Mesodermal cell (in vitro differentiated cells): ENCODE data around the gene MCC.

Experiments used
- H3K27ac ChIP-seq: 2 replicates; pipeline ENCODE4 v1.7.0; 2013; ENCODE audit warnings: mild to moderate bottlenecking, low read depth, low read length, moderate library complexity; ENCODE audit not compliant: severe bottlenecking
- H3K36me3 ChIP-seq: 2 replicates; pipeline ENCODE4 v1.7.1; 2013; ENCODE audit warnings: mild to moderate bottlenecking, low read length, moderate library complexity; ENCODE audit not compliant: control insufficient read depth, insufficient read depth
- H3K4me1 ChIP-seq: one replicate; pipeline ENCODE4 v1.7.1; 2013; ENCODE audit warnings: mild to moderate bottlenecking, low read length; ENCODE audit not compliant: insufficient read depth, control insufficient read depth, poor library complexity, severe bottlenecking
- H3K4me3 ChIP-seq: 2 replicates; pipeline ENCODE4 v1.7.0; 2013; ENCODE audit warnings: low read length, control low read depth, mild to moderate bottlenecking; ENCODE audit not compliant: insufficient read depth, poor library complexity, severe bottlenecking; ENCODE audit errors: extremely low read depth
- H3K9me3 ChIP-seq: 2 replicates; pipeline ENCODE4 v1.7.1; 2013; ENCODE audit warnings: mild to moderate bottlenecking, low read length, moderate library complexity; ENCODE audit not compliant: control insufficient read depth
- WGBS, 2 experiments: methylation state at CpG; one replicate each; pipeline ENCODE4 v1.1.5; 2013; ENCODE audit warnings: missing lambda C conversion rate in 2 of 2; ENCODE audit not compliant: insufficient coverage in 2 of 2; 5-methylcytosine and 5-hydroxymethylcytosine counted together

The MCC gene

GRCh38 chr5:113325054-113325453 is 163.2 kb downstream of the MCC start:
- no peaks in the 10 kb centered on the region for H3K9me3 ChIP-seq
- 95 to 100% methylated on average over 2 to 3 of the region's 4 CpGs for WGBS, 2 experiments
- H3K4me3 ChIP-seq = no peak overlapping the region
- H3K27ac ChIP-seq = no peak overlapping the region
- H3K36me3 ChIP-seq = no peaks in the 10 kb centered on the region
- H3K4me1 ChIP-seq = no peaks in the 10 kb centered on the region

DNA sequence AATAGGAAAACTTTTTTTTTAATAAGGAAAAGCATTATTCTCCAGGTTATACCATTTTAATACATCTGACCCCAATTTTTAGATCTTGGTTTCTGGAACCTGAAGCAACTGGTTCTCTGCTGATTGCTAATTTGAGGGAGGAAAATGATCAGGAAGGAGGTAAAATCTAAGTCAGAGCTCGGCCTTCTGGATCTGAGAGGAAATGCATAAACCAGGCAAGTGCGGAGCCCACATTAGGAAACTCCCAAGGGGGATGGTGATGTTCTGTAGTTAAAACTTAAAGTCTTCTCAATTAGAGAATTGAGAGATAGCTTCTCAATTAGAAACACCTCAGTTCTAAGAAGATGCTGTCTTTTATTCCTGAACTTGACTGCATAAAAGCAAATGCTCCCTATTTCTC is 167.0 kb downstream of the MCC start:
- Histone ChIP-seq H3K9me3 (no peaks in the 10 kb centered on the region), H3K4me1 (no peaks in the 10 kb centered on the region), H3K27ac (no peak overlapping the region), H3K36me3 (no peaks in the 10 kb centered on the region), H3K4me3 (no peak overlapping the region)
- 88 to 89% methylated on average over 1 to 2 of the region's 2 CpGs for WGBS, 2 experiments

- Histone ChIP-seq H3K27ac (no peak overlapping the region), H3K36me3 (no peaks in the 10 kb centered on the region), H3K9me3 (no peaks in the 10 kb centered on the region), H3K4me3 (no peak overlapping the region), H3K4me1 (no peaks in the 10 kb centered on the region)
These were observed 167.9 kb downstream of the MCC start for GRCh38 chr5:113320273-113320780.

DNA sequence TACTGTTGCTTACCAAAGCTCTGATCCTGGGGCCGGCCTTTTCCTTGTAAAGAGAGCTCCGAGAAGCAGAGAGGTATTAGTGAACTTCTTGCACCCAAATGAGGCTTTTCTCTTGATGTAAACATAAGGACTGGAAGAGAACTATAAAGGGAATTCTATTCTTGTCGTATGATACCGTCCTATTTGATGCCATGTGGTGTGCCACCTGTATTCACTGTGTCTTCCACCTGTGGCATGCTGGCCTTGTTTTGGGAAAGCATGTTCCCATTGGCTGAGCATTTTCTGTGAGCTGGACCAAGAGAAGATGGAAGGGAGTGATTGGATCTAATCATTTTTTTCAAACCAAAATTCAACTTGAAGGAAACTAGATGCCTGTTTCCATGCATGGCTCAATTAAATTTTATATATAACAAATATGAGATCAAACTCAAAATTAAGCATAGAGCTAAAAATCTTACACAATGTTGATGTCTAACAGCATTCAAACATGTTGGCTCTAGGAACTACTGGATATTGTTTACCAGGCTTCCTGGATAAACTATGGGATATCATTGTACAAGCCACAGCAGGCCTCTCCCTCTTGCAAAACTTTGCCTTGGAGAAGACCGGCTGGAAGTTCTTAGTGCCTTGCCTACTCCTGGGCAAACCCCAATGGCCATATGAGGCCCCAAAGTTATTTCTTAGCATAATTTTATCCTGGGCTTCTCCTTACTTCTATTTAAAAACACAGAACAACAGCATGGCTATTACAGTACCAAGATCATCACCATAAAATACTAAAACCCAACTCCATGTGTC is 168.8 kb downstream of the MCC start:
- Histone ChIP-seq H3K4me3 (no peak overlapping the region), H3K36me3 (no peaks in the 10 kb centered on the region), H3K9me3 (no peaks in the 10 kb centered on the region), H3K27ac (no peak overlapping the region), H3K4me1 (no peaks in the 10 kb centered on the region)
- WGBS, 2 experiments = 78 to 84% methylated on average over 5 of the region's 5 CpGs

- H3K4me3 ChIP-seq = no peak overlapping the region
- H3K27ac ChIP-seq = no peak overlapping the region
- H3K9me3 ChIP-seq = no peaks in the 10 kb centered on the region
- WGBS, 2 experiments = 75% methylated on average over 1 of the region's 2 CpGs; no CpG with 5 or more reads in 1 of the 2 experiments
- H3K36me3 ChIP-seq = no peaks in the 10 kb centered on the region
- peaks cover 5% of the 10 kb centered on the region for H3K4me1 ChIP-seq
These were observed 170.6 kb downstream of the MCC start for GRCh38 chr5:113317636-113318035.

GRCh38 chr5:113311301-113311700 is 177.0 kb downstream of the MCC start:
- Histone ChIP-seq H3K9me3 (peaks cover 5% of the 10 kb centered on the region), H3K4me3 (no peak overlapping the region), H3K27ac (no peak overlapping the region), H3K36me3 (no peaks in the 10 kb centered on the region), H3K4me1 (peaks cover 5% of the 10 kb centered on the region)
- 94% methylated on average over 3 to 4 of the region's 5 CpGs for WGBS, 2 experiments

DNA sequence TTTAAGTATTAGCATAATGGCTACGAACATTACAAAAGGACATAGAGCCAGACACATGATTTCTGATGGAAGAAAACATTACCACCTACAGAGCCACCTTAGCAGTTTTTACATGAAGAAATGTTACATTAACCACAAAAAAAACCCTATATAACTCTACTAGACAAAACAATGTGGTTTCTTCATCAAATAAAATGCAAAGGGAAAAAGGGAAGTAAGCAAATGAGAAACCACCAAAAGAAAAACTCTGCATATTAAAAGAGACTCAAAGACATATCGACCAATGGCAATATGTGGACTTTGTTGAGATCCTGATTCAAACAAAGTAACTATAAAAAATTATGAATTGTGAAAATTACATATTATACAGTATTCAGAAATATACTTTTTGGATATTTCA is 186.1 kb downstream of the MCC start:
- no peaks in the 10 kb centered on the region for H3K9me3 ChIP-seq
- no peak overlapping the region for H3K27ac ChIP-seq
- H3K4me3 ChIP-seq = no peak overlapping the region
- no CpG with 5 or more reads among the region's 2 CpGs for WGBS, 2 experiments
- no peaks in the 10 kb centered on the region for H3K4me1 ChIP-seq
- no peaks in the 10 kb centered on the region for H3K36me3 ChIP-seq

- no CpG with 5 or more reads among the region's 1 CpG for WGBS, 2 experiments
- H3K9me3 ChIP-seq = no peaks in the 10 kb centered on the region
These were observed 188.7 kb downstream of the MCC start for GRCh38 chr5:113299591-113299990.

DNA sequence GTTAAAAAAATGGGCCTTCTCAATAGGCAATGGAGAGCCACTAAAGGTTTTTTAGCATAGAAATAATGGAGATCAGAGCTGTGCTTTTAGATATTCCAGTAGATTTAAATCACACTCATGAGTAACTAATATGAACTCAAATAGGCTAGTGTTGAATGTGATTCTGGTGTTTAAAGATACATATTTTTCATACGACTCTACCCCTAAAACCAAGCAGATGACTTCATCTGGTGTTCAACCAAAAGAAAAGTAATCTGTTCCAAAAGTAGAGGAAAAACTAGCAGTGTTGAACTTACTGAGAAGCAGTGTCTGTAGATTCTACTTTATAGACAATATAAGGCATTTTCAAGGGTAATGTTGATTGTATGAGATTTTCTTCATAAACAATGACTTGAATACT is 191.6 kb downstream of the MCC start:
- WGBS, 2 experiments = no CpG with 5 or more reads among the region's 1 CpG

More at GRCh38 chr5:113299591-113299990, 188.7 kb downstream of the MCC start:
- H3K4me1 ChIP-seq = peaks cover 13% of the 10 kb centered on the region
- H3K4me3 ChIP-seq = no peak overlapping the region
- no peaks in the 10 kb centered on the region for H3K36me3 ChIP-seq
- H3K27ac ChIP-seq = no peak overlapping the region

GRCh38 chr5:113295111-113295539 is 193.1 kb downstream of the MCC start:
- H3K27ac ChIP-seq = no peak overlapping the region
- H3K4me1 ChIP-seq = peaks cover 13% of the 10 kb centered on the region
- no peaks in the 10 kb centered on the region for H3K36me3 ChIP-seq
- H3K9me3 ChIP-seq = no peaks in the 10 kb centered on the region
- peak overlapping the region; percentile 79 for H3K4me3 ChIP-seq
- WGBS, 2 experiments = 10 to 18% methylated on average over 4 to 7 of the region's 8 CpGs

More for the DNA sequence above, 191.6 kb downstream of the MCC start:
- no peaks in the 10 kb centered on the region for H3K9me3 ChIP-seq
- H3K36me3 ChIP-seq = no peaks in the 10 kb centered on the region
- H3K4me1 ChIP-seq = peaks cover 13% of the 10 kb centered on the region
- H3K4me3 ChIP-seq = no peak overlapping the region
- no peak overlapping the region for H3K27ac ChIP-seq
